HepG2 (cell line): ENCODE data around the gene FAM72B.
"Not testable (repeated sequence)": the region's sequence is repeated elsewhere in the genome, so short reads cannot be mapped to it uniquely, and the experiment has no call there.

Experiments
- CTCF ChIP-seq: sonication (generic); formaldehyde crosslinking; IDR thresholded peaks from 2 replicates; pipeline ENCODE4 v1.5.0; 2020; ENCODE audit warnings: mild to moderate bottlenecking, missing genetic modification reagents, moderate library complexity
- MAFK ChIP-seq, 2 experiments: IDR thresholded peaks in 1 of 2; conservative IDR thresholded peaks in 1 of 2; 2 replicates each; pipeline ENCODE4 v1.6.1; 2011; ENCODE audit warnings: improper control_type of control experiment in 2 of 2, low read length in 2 of 2
- PHF8 ChIP-seq: sonication (generic); formaldehyde crosslinking; IDR thresholded peaks from 2 replicates; pipeline ENCODE4 v1.5.0; 2020; ENCODE audit warnings: missing genetic modification reagents
- POLR2AphosphoS5 ChIP-seq: IDR thresholded peaks from 2 replicates; pipeline ENCODE4 v1.6.1; 2012; ENCODE audit warnings: low read depth, low read length
- SIN3B ChIP-seq: fragments of 150-350 bp; IDR thresholded peaks from 2 replicates; pipeline ENCODE4 v1.6.1; 2014; ENCODE audit warnings: low read length
- TBX3 ChIP-seq: fragments of 450-650 bp; IDR thresholded peaks from 2 replicates; pipeline ENCODE4 v1.6.1; 2017; ENCODE audit warnings: antibody characterized with exemption, mild to moderate bottlenecking, inconsistent platforms, borderline replicate concordance
- U2AF1 ChIP-seq: fragments of 200-400 bp; formaldehyde crosslinking; optimal IDR thresholded peaks from 2 replicates; pipeline ENCODE3; 2017; ENCODE audit warnings: mild to moderate bottlenecking, low read depth, low read length
- ZNF263 ChIP-seq: sonication (generic); formaldehyde crosslinking; IDR thresholded peaks from 2 replicates; pipeline ENCODE4 v1.4.0; 2020; ENCODE audit warnings: missing genetic modification reagents
- TF ChIP-seq, protein P1 (sequence below): sonication (generic); formaldehyde crosslinking; IDR thresholded peaks from 2 replicates; pipeline ENCODE4 v1.4.0; 2020; ENCODE audit warnings: missing genetic modification reagents
- TF ChIP-seq, protein P2 (sequence below), 2 experiments: IDR thresholded peaks; 2 replicates each; pipeline ENCODE4 v1.6.1; 2011 to 2012; ENCODE audit warnings: low read length in 2 of 2, borderline replicate concordance in 1 of 2, low read depth in 1 of 2, mild to moderate bottlenecking in 1 of 2, moderate library complexity in 1 of 2

DNA sequence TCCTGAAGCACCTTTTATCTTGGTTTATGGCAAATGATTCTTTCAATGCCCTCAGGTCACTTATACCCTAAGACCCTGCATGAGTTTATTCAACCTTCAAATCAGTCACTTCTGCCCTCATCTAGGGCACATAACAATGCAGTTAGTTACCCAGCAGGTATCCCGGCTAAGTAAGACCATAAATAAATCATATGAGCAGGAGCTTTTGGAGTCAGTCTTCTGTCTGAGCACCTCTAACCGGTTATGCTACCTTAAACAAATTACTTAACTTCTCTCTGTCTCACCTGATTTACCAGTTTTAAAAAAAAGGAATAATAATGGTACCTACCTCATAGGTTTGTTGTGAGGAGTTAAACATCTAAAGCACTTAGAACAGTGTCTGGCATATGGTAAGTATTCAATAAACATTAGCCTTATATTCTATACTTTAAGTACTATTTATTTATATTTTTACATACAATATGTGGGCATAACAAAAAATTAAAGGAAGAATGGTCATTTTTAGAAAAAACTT is 16.9 kb downstream of the FAM72B start:
- not testable (repeated sequence) for TF ChIP-seq SIN3B; U2AF1; TBX3; ZNF263 (CRISPR knock-in tag); CTCF (CRISPR knock-in tag); POLR2AphosphoS5; MAFK (conservative IDR thresholded peaks at IDR 0.05 in 1 of 2, IDR thresholded peaks at IDR 0.05 in 1 of 2; ENCODE audit: low read length in 2 of 2); PHF8 (CRISPR knock-in tag)
- TF ChIP-seq, protein P1, sequence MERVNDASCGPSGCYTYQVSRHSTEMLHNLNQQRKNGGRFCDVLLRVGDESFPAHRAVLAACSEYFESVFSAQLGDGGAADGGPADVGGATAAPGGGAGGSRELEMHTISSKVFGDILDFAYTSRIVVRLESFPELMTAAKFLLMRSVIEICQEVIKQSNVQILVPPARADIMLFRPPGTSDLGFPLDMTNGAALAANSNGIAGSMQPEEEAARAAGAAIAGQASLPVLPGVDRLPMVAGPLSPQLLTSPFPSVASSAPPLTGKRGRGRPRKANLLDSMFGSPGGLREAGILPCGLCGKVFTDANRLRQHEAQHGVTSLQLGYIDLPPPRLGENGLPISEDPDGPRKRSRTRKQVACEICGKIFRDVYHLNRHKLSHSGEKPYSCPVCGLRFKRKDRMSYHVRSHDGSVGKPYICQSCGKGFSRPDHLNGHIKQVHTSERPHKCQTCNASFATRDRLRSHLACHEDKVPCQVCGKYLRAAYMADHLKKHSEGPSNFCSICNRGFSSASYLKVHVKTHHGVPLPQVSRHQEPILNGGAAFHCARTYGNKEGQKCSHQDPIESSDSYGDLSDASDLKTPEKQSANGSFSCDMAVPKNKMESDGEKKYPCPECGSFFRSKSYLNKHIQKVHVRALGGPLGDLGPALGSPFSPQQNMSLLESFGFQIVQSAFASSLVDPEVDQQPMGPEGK (CRISPR knock-in tag): not testable (repeated sequence)
- TF ChIP-seq, protein P2, sequence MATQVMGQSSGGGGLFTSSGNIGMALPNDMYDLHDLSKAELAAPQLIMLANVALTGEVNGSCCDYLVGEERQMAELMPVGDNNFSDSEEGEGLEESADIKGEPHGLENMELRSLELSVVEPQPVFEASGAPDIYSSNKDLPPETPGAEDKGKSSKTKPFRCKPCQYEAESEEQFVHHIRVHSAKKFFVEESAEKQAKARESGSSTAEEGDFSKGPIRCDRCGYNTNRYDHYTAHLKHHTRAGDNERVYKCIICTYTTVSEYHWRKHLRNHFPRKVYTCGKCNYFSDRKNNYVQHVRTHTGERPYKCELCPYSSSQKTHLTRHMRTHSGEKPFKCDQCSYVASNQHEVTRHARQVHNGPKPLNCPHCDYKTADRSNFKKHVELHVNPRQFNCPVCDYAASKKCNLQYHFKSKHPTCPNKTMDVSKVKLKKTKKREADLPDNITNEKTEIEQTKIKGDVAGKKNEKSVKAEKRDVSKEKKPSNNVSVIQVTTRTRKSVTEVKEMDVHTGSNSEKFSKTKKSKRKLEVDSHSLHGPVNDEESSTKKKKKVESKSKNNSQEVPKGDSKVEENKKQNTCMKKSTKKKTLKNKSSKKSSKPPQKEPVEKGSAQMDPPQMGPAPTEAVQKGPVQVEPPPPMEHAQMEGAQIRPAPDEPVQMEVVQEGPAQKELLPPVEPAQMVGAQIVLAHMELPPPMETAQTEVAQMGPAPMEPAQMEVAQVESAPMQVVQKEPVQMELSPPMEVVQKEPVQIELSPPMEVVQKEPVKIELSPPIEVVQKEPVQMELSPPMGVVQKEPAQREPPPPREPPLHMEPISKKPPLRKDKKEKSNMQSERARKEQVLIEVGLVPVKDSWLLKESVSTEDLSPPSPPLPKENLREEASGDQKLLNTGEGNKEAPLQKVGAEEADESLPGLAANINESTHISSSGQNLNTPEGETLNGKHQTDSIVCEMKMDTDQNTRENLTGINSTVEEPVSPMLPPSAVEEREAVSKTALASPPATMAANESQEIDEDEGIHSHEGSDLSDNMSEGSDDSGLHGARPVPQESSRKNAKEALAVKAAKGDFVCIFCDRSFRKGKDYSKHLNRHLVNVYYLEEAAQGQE (IDR thresholded peaks at IDR 0.05; ENCODE audit: borderline replicate concordance in 1 of 2, low read depth in 1 of 2, low read length in 2 of 2): not testable (repeated sequence)
